ENCODE data around the gene OSBPL5. TPM values are rescaled to one million over a fixed set of nuclear protein-coding genes. Genes with fewer than 3 reads are reported as not detected.
"Not testable (repeated sequence)": the region's sequence is repeated elsewhere in the genome, so short reads cannot be mapped to it uniquely, and the experiment has no call there.

OSBPL5 gene
- total RNA-seq, 1 donor: 20.5 TPM

- no peak for DNase-seq (ENCODE audit: low read depth in 2 of 3, low spot score in 2 of 3)
These were observed 19.7 kb upstream of the OSBPL5 start for GRCh38 chr11:3184732-3185347.

GRCh38 chr11:3183523-3183922 lies 18.4 kb upstream of the OSBPL5 start:
- DNase-seq (ENCODE audit: low read depth in 2 of 3, low spot score in 2 of 3): no peak

- DNase-seq (ENCODE audit: low read depth in 2 of 3, low spot score in 2 of 3): no peak
These were observed 17.3 kb upstream of the OSBPL5 start for GRCh38 chr11:3182462-3182852.

- no peak for DNase-seq (ENCODE audit: low read depth in 2 of 3, low spot score in 2 of 3)
These were observed 16.8 kb upstream of the OSBPL5 start for GRCh38 chr11:3181725-3182461.

GRCh38 chr11:3180869-3181268 lies 15.8 kb upstream of the OSBPL5 start:
- no peak for DNase-seq (ENCODE audit: low read depth in 2 of 3, low spot score in 2 of 3)

- DNase-seq (ENCODE audit: low read depth in 2 of 3, low spot score in 2 of 3): no peak
These were observed 13.2 kb upstream of the OSBPL5 start for GRCh38 chr11:3178349-3178748.

- no peak for DNase-seq (ENCODE audit: low read depth in 2 of 3, low spot score in 2 of 3)
These were observed 12.8 kb upstream of the OSBPL5 start for GRCh38 chr11:3177931-3178330.

GRCh38 chr11:3176487-3176886 lies 11.4 kb upstream of the OSBPL5 start:
- DNase-seq (ENCODE audit: low read depth in 2 of 3, low spot score in 2 of 3): no peak

- no peak for DNase-seq (ENCODE audit: low read depth in 2 of 3, low spot score in 2 of 3)
These were observed 10.1 kb upstream of the OSBPL5 start for GRCh38 chr11:3175194-3175593.

GRCh38 chr11:3174387-3174786 lies 9.3 kb upstream of the OSBPL5 start:
- no peak for DNase-seq (ENCODE audit: low read depth in 2 of 3, low spot score in 2 of 3)

- DNase-seq (ENCODE audit: low read depth in 2 of 3, low spot score in 2 of 3): no peak
These were observed 8.7 kb upstream of the OSBPL5 start for GRCh38 chr11:3173795-3174194.

- no peak for DNase-seq (ENCODE audit: low read depth in 2 of 3, low spot score in 2 of 3)
These were observed 6.9 kb upstream of the OSBPL5 start for GRCh38 chr11:3171931-3172560.

GRCh38 chr11:3170756-3171650 lies 5.9 kb upstream of the OSBPL5 start:
- no peak for DNase-seq (ENCODE audit: low read depth in 2 of 3, low spot score in 2 of 3)

- no peak for DNase-seq (ENCODE audit: low read depth in 2 of 3, low spot score in 2 of 3)
These were observed 5.1 kb upstream of the OSBPL5 start for GRCh38 chr11:3170044-3170755.

GRCh38 chr11:3169255-3170043 lies 4.3 kb upstream of the OSBPL5 start:
- DNase-seq (ENCODE audit: low read depth in 2 of 3, low spot score in 2 of 3): peak in 2 of 3 donors; percentile 48 to 54

- not testable (repeated sequence) for DNase-seq (ENCODE audit: low read depth in 2 of 3, low spot score in 2 of 3)
These were observed 3.7 kb upstream of the OSBPL5 start for GRCh38 chr11:3168742-3169254.

GRCh38 chr11:3167143-3168119 lies 2.3 kb upstream of the OSBPL5 start:
- DNase-seq (ENCODE audit: low read depth in 2 of 3, low spot score in 2 of 3): peak in 1 of 3 donors; percentile 16

Measured in hematopoietic multipotent progenitor cell (in vitro differentiated cells).